H1 (cell line): ENCODE measurements around the gene ZNF154. TPM values are rescaled to one million over a fixed set of nuclear protein-coding genes. Genes with fewer than 3 reads are reported as not detected.

Source experiments
- ATF2 ChIP-seq: IDR thresholded peaks from 2 replicates; pipeline ENCODE4 v1.6.1; 2012; ENCODE audit warnings: low read length, inconsistent platforms
- E2F6 ChIP-seq: IDR thresholded peaks from 2 replicates; pipeline ENCODE4 v1.6.1; 2012; ENCODE audit warnings: inconsistent platforms
- NANOG ChIP-seq: IDR thresholded peaks from 2 replicates; pipeline ENCODE4 v1.6.1; 2011; ENCODE audit warnings: low read length, low read depth, mild to moderate bottlenecking, inconsistent platforms; ENCODE audit not compliant: insufficient read depth, poor library complexity, severe bottlenecking
- TBP ChIP-seq: IDR thresholded peaks from 2 replicates; pipeline ENCODE4 v1.6.1; 2011; ENCODE audit warnings: low read depth, low read length, improper control_type of control experiment
- USF2 ChIP-seq: IDR thresholded peaks from 2 replicates; pipeline ENCODE4 v1.6.1; 2011; ENCODE audit warnings: low read length, improper control_type of control experiment
- polyA plus RNA-seq, 7 experiments: library from polyadenylated mRNA; depleted of rRNA in 3 of 7; stranded (reverse) in 5 of 7; unstranded in 2 of 7; fragments of >200 nt in 5 of 7; fragments of 200-250 nt in 2 of 7; gene quantifications; 1 replicate in 5 of 7; 2 replicates in 1 of 7; 4 replicates in 1 of 7; pipeline versions ENCODE4 v1.2.1 to v1.2.3, GENCODE V29; 2011 to 2013; ENCODE audit warnings: missing spikeins in 2 of 7, mixed read lengths in 2 of 7
- total RNA-seq: library from RNA; stranded (reverse); fragmentation: NEBNext Ultra II Directional; extraction: Animal tissue kit (Norgen Biotek cat#: 25700); gene quantifications from 2 replicates; pipeline ENCODE4 v1.2.1, GENCODE V29; 2021

ZNF154 gene
- total and polyA plus RNA-seq, 2 of the 8 experiments (the other 6 are each of a cell fraction or from before 2014, with no cell fraction given), result 5.3 to 11.6 TPM

GRCh38 chr19:57701625-57702024 is 7.4 kb downstream of the ZNF154 start (continued):
- TF ChIP-seq USF2 (no peak), TBP (no peak), ATF2 (no peak), NANOG (no peak), E2F6 (no peak)
- TF ChIP-seq, all 59 proteins: peak for 0
